GM12878 (cell line): ENCODE data around the gene SOX4. TPM values are rescaled to one million over a fixed set of nuclear protein-coding genes. Genes with fewer than 3 reads are reported as not detected.
A peak's percentile ranks its signal among the peaks of the same experiment; 100 is the strongest.

Experiments
- ATAC-seq: fragments of 200-7000 bp; cut with Tn5 transposase; 3 replicates; pipeline ENCODE4 v1.9.1; 2020; ENCODE audit warnings: mild to moderate bottlenecking, moderate library complexity
- BruUV-seq: library from RNA; stranded (reverse); fragments of 400-500 nt; replicated peaks from 2 replicates; lab custom pipeline; 2021; lab: Mats Ljungman, UMichigan
- CTCF ChIA-PET: fragments of 300-600 bp; sonication (Branson Sonifier 250); formaldehyde crosslinking; extraction: SDS; loops from one replicate; lab custom pipeline; 2021; ENCODE audit warnings: inconsistent platforms; lab: Yijun Ruan, JAX
- POLR2A ChIA-PET: fragments of 350-600 bp; formaldehyde crosslinking; extraction: SDS; loops from one replicate; lab custom pipeline; 2021; ENCODE audit warnings: inconsistent platforms; lab: Charles Lee
- RAD21 ChIA-PET: fragments of 300-600 bp; sonication (Branson Sonifier 250); formaldehyde crosslinking; loops from one replicate; lab custom pipeline; 2023; ENCODE audit warnings: antibody characterized with exemption; ENCODE audit not compliant: unreplicated experiment; lab: Charles Lee
- SMC1A ChIA-PET: fragments of 300-600 bp; sonication (Branson Sonifier 250); formaldehyde crosslinking; loops from one replicate; lab custom pipeline; 2023; ENCODE audit not compliant: unreplicated experiment, uncharacterized antibody; lab: Charles Lee
- DNase-seq: peaks from one replicate; pipeline ENCODE4 v3.0.0-alpha.2; 2011; ENCODE audit warnings: low read depth, low spot score
- FAIRE-seq: peaks from 3 replicates; lab custom pipeline; 2011; peaks lifted over from hg19 to GRCh38; lab: Jason Lieb, UNC
- H2AFZ ChIP-seq: 2 replicates; pipeline ENCODE4 v1.6.0; 2011; ENCODE audit warnings: low read depth, low read length, control low read depth; ENCODE audit not compliant: control insufficient read depth
- H3K27ac ChIP-seq: 2 replicates; pipeline ENCODE4 v1.5.1; 2011; ENCODE audit warnings: control low read depth; ENCODE audit not compliant: control insufficient read depth, insufficient read depth
- H3K27me3 ChIP-seq, 2 experiments: replicated peaks in 1 of 2; 2 replicates each; pipeline versions ENCODE4 v1.6.0 to v1.6.1; 2011; ENCODE audit warnings: low read length in 1 of 2; ENCODE audit not compliant: control insufficient read depth in 2 of 2, insufficient read depth in 2 of 2
- H3K36me3 ChIP-seq, 2 experiments: 2 replicates each; pipeline ENCODE4 v1.5.1; 2011; ENCODE audit warnings: low read length in 1 of 2; ENCODE audit not compliant: control insufficient read depth in 2 of 2, insufficient read depth in 2 of 2
- H3K4me1 ChIP-seq: 2 replicates; pipeline ENCODE4 v1.6.1; 2011; ENCODE audit warnings: mild to moderate bottlenecking, low read length, moderate library complexity, mixed read lengths; ENCODE audit not compliant: control insufficient read depth, insufficient read depth
- H3K4me2 ChIP-seq: 2 replicates; pipeline ENCODE4 v1.6.0; 2011; ENCODE audit warnings: control low read depth; ENCODE audit not compliant: control insufficient read depth, insufficient read depth
- H3K4me3 ChIP-seq: fragments of 200-600 bp; sonication (generic); 2 replicates; pipeline ENCODE4 v1.5.1; 2016
- H3K79me2 ChIP-seq: 2 replicates; pipeline ENCODE4 v1.6.0; 2011; ENCODE audit warnings: low read length; ENCODE audit not compliant: control insufficient read depth, insufficient read depth
- H3K9ac ChIP-seq: 2 replicates; pipeline ENCODE4 v1.8.0; 2011; ENCODE audit warnings: low read length, control low read depth, mixed read lengths; ENCODE audit not compliant: control insufficient read depth, insufficient read depth
- H3K9me3 ChIP-seq: replicated peaks from 3 replicates; pipeline ENCODE4 v1.5.1; 2011; ENCODE audit warnings: mild to moderate bottlenecking, low read length; ENCODE audit not compliant: control insufficient read depth, insufficient read depth
- H4K20me1 ChIP-seq: 2 replicates; pipeline ENCODE4 v1.6.0; 2011; ENCODE audit not compliant: control insufficient read depth, insufficient read depth
- BACH1 ChIP-seq: fragments of 450-650 bp; IDR thresholded peaks from 2 replicates; pipeline ENCODE4 v1.6.1; 2017; ENCODE audit warnings: mild to moderate bottlenecking, borderline replicate concordance
- CHD1 ChIP-seq: IDR thresholded peaks from 2 replicates; pipeline ENCODE4 v1.6.1; 2012; ENCODE audit warnings: low read depth, low read length, improper control_type of control experiment
- IKZF1 ChIP-seq: fragments of 450-650 bp; conservative IDR thresholded peaks from 2 replicates; pipeline ENCODE4 v1.6.1; 2017; ENCODE audit warnings: antibody characterized with exemption, mild to moderate bottlenecking
- NR2F1 ChIP-seq: fragments of 450-650 bp; conservative IDR thresholded peaks from 2 replicates; pipeline ENCODE4 v1.6.1; 2017; ENCODE audit warnings: mild to moderate bottlenecking
- RCOR1 ChIP-seq: conservative IDR thresholded peaks from 2 replicates; pipeline ENCODE4 v1.6.1; 2012; ENCODE audit warnings: low read depth, low read length, improper control_type of control experiment
- SMARCA5 ChIP-seq: fragments of 450-650 bp; IDR thresholded peaks from 2 replicates; pipeline ENCODE4 v1.6.1; 2017; ENCODE audit warnings: mild to moderate bottlenecking
- SRF ChIP-seq, 2 experiments: IDR thresholded peaks; 2 replicates each; pipeline ENCODE4 v1.6.1; 2011; ENCODE audit warnings: low read depth in 2 of 2, low read length in 2 of 2, mild to moderate bottlenecking in 1 of 2, moderate library complexity in 1 of 2
- TAF1 ChIP-seq: IDR thresholded peaks from 2 replicates; pipeline ENCODE4 v1.6.1; 2011; ENCODE audit warnings: mild to moderate bottlenecking, low read depth, low read length, borderline replicate concordance
- TCF12 ChIP-seq: IDR thresholded peaks from 2 replicates; pipeline ENCODE4 v1.6.1; 2011; ENCODE audit warnings: low read depth, mild to moderate bottlenecking, low read length
- YBX1 ChIP-seq: fragments of 450-650 bp; IDR thresholded peaks from 2 replicates; pipeline ENCODE4 v1.6.1; 2016; ENCODE audit warnings: antibody characterized with exemption
- WGBS: methylation state at CpG from one replicate; pipeline ENCODE4 v1.1.6; 2016; ENCODE audit warnings: low lambda C conversion rate; ENCODE audit not compliant: insufficient replicate concordance, insufficient coverage; ENCODE audit errors: missing lambda C conversion rate; 5-methylcytosine and 5-hydroxymethylcytosine counted together
- in situ Hi-C: fragments of 300-500 bp; cut with MboI; formaldehyde crosslinking; loops from 9 replicates; pipeline ENCODE4 v1.14.3; 2018; ENCODE audit warnings: mixed read lengths
- intact Hi-C: fragments of 100-400 bp; cut with micrococcal nuclease; formaldehyde crosslinking; loops from one replicate; pipeline ENCODE4 v1.14.2; 2022; ENCODE audit not compliant: unreplicated experiment
- polyA plus RNA-seq, 11 experiments: library from polyadenylated mRNA; depleted of rRNA in 4 of 11; unstranded in 6 of 11; stranded (reverse) in 5 of 11; fragments of >200 nt; fragmentation: Nextera tagmentation in 4 of 11; fragmentation: Illumina TruSeq in 1 of 11; extraction: Ambion mirVana in 4 of 11; extraction: Trizol in 1 of 11; gene quantifications; 1 replicate in 1 of 11; 2 replicates in 10 of 11; pipeline versions ENCODE4 v1.2.1 to v1.2.3, GENCODE V29; 2011 to 2016; ENCODE audit warnings: inconsistent platforms in 2 of 11, missing spikeins in 2 of 11, low read depth in 1 of 11
- total RNA-seq, 4 experiments: library from RNA; depleted of rRNA in 3 of 4; stranded (reverse); fragments of >200 nt in 3 of 4; fragmentation: Illumina TruSeq in 1 of 4; extraction: Trizol in 1 of 4; gene quantifications; 2 replicates each; pipeline versions ENCODE4 v1.2.1 to v1.2.3, GENCODE V29; 2013 to 2021
- TF ChIP-seq, protein P1 (sequence below): fragments of 450-650 bp; IDR thresholded peaks from 2 replicates; pipeline ENCODE4 v1.6.1; 2016; ENCODE audit warnings: mild to moderate bottlenecking
- TF ChIP-seq, protein P2 (sequence below): IDR thresholded peaks from 2 replicates; pipeline ENCODE4 v1.6.1; 2012; ENCODE audit warnings: improper control_type of control experiment, low read depth, low read length; ENCODE audit not compliant: insufficient replicate concordance
- TF ChIP-seq, protein P3 (sequence below): fragments of 450-650 bp; IDR thresholded peaks from 2 replicates; pipeline ENCODE4 v1.6.1; 2016; ENCODE audit warnings: mild to moderate bottlenecking
- TF ChIP-seq, protein P4 (sequence below): IDR thresholded peaks from 2 replicates; pipeline ENCODE4 v1.6.1; 2011; ENCODE audit warnings: low read depth, low read length, improper control_type of control experiment, borderline replicate concordance

SOX4 gene
- total and polyA plus RNA-seq, 10 of the 15 experiments (the other 5 are each of a cell fraction or from before 2014, with no cell fraction given): 16.8 to 119 (median 26.5) TPM

DNA sequence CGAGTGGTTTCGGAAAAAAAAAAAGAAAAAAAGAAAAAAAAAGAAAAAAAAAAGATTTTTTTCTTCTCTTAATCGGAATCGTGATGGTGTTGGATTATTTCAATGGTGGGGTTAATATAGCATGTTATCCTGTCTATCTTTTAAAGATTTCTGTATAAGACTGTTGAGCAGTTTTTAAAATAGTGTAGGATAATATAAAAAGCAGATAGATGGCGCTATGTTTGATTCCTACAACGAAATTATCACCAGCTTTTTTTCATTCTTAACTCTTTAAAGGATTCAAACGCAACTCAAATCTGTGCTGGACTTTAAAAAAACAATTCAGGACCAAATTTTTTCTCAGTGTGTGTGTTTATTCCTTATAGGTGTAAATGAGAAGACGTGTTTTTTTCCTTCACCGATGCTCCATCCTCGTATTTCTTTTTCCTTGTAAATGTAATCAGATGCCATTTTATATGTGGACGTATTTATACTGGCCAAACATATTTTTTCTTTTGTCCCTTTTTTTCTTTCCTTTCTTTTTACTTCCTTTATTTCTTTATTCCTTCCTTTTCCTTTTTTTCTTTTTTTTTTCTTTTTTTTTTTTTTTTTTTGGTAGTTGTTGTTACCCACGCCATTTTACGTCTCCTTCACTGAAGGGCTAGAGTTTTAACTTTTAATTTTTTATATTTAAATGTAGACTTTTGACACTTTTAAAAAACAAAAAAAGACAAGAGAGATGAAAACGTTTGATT lies 3.6 kb downstream of the SOX4 start:
- H4K20me1 ChIP-seq: no peaks in the 10 kb centered on the region
- ChIA-PET CTCF (interaction anchor here (1.0 to 2.5 kb wide), 8 partner anchors 9 to 1140 kb away, joined by 3 to 16 read pairs (median 4); no protein-coding TSS in a partner anchor), RAD21 (interaction anchor here (0.9 to 7.0 kb wide), 5 partner anchors 9 to 1033 kb away, joined by 3 to 57 read pairs (median 4); no protein-coding TSS in a partner anchor), POLR2A (interaction anchor here (0.6 to 0.8 kb wide), 4 partner anchors 550 to 1140 kb away, joined by 3 to 7 read pairs (median 4); no protein-coding TSS in a partner anchor), SMC1A (interaction anchor here (0.8 to 2.4 kb wide), 7 partner anchors 8 to 1023 kb away, joined by 3 to 16 read pairs (median 4); no protein-coding TSS in a partner anchor)
- WGBS: 5% methylated on average over 13 of the region's 14 CpGs
- BruUV-seq: no TSS peak
- intact Hi-C loops: loop anchor here (5.0 to 10.0 kb wide), 7 partner anchors 135 to 892 kb away; no protein-coding TSS in a partner anchor
- H3K27me3 ChIP-seq: no peaks in the 10 kb centered on the region
- H3K79me2 ChIP-seq: peaks cover 51% of the 10 kb centered on the region
- no peaks in the 10 kb centered on the region; the same call in 2 of the 3 replicates for H3K9me3 ChIP-seq
- ATAC-seq: peak; percentile 2
- peak overlapping the region; percentile 89 for H3K27ac ChIP-seq
- FAIRE-seq: no peak
- no peaks in the 10 kb centered on the region for H3K36me3 ChIP-seq
- DNase-seq: no peak
- 0 out of 2 replicates have a peak, but pooled peaks cover 5% of the 10 kb centered on the region for H3K4me1 ChIP-seq
- H3K4me2 ChIP-seq: peak overlapping the region; percentile 88; the same call in 1 of the 2 replicates
- in situ Hi-C loops: loop anchor here (25.0 kb wide), 1 partner anchor 410 kb away; no protein-coding TSS in a partner anchor
- peak overlapping the region; percentile 90 for H3K9ac ChIP-seq
- peak overlapping the region; percentile 88 for H3K4me3 ChIP-seq
- peak overlapping the region; percentile 54 for H2AFZ ChIP-seq
- TF ChIP-seq, protein P1, sequence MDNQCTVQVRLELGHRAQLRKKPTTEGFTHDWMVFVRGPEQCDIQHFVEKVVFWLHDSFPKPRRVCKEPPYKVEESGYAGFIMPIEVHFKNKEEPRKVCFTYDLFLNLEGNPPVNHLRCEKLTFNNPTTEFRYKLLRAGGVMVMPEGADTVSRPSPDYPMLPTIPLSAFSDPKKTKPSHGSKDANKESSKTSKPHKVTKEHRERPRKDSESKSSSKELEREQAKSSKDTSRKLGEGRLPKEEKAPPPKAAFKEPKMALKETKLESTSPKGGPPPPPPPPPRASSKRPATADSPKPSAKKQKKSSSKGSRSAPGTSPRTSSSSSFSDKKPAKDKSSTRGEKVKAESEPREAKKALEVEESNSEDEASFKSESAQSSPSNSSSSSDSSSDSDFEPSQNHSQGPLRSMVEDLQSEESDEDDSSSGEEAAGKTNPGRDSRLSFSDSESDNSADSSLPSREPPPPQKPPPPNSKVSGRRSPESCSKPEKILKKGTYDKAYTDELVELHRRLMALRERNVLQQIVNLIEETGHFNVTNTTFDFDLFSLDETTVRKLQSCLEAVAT: peak; percentile 31; the same call in 1 of the 2 replicates
- TF ChIP-seq, protein P2, sequence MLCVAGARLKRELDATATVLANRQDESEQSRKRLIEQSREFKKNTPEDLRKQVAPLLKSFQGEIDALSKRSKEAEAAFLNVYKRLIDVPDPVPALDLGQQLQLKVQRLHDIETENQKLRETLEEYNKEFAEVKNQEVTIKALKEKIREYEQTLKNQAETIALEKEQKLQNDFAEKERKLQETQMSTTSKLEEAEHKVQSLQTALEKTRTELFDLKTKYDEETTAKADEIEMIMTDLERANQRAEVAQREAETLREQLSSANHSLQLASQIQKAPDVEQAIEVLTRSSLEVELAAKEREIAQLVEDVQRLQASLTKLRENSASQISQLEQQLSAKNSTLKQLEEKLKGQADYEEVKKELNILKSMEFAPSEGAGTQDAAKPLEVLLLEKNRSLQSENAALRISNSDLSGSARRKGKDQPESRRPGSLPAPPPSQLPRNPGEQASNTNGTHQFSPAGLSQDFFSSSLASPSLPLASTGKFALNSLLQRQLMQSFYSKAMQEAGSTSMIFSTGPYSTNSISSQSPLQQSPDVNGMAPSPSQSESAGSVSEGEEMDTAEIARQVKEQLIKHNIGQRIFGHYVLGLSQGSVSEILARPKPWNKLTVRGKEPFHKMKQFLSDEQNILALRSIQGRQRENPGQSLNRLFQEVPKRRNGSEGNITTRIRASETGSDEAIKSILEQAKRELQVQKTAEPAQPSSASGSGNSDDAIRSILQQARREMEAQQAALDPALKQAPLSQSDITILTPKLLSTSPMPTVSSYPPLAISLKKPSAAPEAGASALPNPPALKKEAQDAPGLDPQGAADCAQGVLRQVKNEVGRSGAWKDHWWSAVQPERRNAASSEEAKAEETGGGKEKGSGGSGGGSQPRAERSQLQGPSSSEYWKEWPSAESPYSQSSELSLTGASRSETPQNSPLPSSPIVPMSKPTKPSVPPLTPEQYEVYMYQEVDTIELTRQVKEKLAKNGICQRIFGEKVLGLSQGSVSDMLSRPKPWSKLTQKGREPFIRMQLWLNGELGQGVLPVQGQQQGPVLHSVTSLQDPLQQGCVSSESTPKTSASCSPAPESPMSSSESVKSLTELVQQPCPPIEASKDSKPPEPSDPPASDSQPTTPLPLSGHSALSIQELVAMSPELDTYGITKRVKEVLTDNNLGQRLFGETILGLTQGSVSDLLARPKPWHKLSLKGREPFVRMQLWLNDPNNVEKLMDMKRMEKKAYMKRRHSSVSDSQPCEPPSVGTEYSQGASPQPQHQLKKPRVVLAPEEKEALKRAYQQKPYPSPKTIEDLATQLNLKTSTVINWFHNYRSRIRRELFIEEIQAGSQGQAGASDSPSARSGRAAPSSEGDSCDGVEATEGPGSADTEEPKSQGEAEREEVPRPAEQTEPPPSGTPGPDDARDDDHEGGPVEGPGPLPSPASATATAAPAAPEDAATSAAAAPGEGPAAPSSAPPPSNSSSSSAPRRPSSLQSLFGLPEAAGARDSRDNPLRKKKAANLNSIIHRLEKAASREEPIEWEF: no peak
- TF ChIP-seq SMARCA5 (peak; percentile 64; the same call in 1 of the 2 replicates), RCOR1 (no peak), YBX1 (0 out of 2 replicates have a peak, but pooled peaks have one; percentile 31), CHD1 (no peak), SRF (IDR thresholded peaks at IDR 0.05; ENCODE audit: low read depth in 2 of 2, low read length in 2 of 2) (no peak), TAF1 (no peak), TCF12 (no peak), BACH1 (no peak), IKZF1 (no peak), NR2F1 (no peak)
- TF ChIP-seq, protein P3, sequence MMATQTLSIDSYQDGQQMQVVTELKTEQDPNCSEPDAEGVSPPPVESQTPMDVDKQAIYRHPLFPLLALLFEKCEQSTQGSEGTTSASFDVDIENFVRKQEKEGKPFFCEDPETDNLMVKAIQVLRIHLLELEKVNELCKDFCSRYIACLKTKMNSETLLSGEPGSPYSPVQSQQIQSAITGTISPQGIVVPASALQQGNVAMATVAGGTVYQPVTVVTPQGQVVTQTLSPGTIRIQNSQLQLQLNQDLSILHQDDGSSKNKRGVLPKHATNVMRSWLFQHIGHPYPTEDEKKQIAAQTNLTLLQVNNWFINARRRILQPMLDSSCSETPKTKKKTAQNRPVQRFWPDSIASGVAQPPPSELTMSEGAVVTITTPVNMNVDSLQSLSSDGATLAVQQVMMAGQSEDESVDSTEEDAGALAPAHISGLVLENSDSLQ: 0 out of 2 replicates have a peak, but pooled peaks have one; percentile 19
- TF ChIP-seq, protein P4, sequence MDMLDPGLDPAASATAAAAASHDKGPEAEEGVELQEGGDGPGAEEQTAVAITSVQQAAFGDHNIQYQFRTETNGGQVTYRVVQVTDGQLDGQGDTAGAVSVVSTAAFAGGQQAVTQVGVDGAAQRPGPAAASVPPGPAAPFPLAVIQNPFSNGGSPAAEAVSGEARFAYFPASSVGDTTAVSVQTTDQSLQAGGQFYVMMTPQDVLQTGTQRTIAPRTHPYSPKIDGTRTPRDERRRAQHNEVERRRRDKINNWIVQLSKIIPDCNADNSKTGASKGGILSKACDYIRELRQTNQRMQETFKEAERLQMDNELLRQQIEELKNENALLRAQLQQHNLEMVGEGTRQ: no peak
